Measurements from ENCODE around the gene CIAO1. TPM values are rescaled to one million over a fixed set of nuclear protein-coding genes. Genes with fewer than 3 reads are reported as not detected.

Gene CIAO1
- total RNA-seq, 4 donors from 2014 or later, result 83.2 to 141 (median 122) TPM

GRCh38 chr2:96304606-96305005 lies 38.6 kb downstream of the CIAO1 start:
- TF ChIP-seq CTCF (IDR thresholded peaks at IDR 0.05; ENCODE audit: low read depth), result no peak

DNA sequence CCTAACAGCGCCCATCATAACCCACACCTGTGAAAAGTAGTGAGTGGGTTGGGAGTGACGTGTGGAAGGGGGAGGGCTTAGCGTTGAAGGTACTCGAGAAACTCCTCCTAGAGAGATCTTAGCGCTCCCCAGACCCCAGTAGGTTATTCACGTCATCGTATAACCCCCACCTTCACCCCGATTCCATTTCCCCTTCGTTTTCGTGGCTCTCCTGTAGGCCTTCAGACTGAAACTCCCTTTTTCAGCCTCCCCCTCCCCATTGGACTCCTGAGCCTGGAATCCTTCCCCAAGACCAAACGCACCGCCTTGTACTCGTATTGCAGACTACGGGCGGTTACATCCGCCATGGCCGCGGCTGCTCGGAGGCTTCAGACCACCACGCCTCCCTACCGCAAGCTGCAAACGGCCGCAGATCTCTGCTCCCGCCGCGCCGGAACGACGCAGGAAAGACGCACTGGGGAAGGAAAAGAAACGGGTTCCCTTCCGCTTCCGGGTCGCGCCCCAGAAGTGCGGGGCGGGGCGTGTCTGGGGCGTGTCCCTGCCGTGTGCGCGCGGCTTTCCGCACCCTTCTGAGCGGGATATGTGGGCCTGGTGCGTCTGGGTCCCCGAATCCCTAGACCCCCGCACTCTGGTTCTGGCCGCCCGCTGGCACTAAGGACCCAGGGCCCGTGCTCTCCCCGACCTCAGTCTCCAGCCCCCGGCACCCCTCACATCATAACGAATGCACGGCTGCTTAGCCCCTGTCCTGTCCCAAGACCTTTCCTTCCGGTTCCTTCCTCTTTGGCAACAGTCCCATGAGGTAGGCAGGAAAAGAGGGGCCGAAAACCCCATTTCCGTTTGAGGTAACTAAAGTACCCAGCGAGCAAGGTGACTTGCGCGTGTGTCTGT lies 39.3 kb downstream of the CIAO1 start, which contains the start of gene SNRNP200:
Gene SNRNP200, minus strand, starts transcription at position 456 of the 888 bp plus-strand sequence. Its CDS starts 109 bp downstream, at position 347.
- no peak for TF ChIP-seq CTCF (IDR thresholded peaks at IDR 0.05; ENCODE audit: low read depth)

GRCh38 chr2:96305979-96306308 lies 39.9 kb downstream of the CIAO1 start:
- TF ChIP-seq CTCF (IDR thresholded peaks at IDR 0.05; ENCODE audit: low read depth), result no peak

GRCh38 chr2:96306370-96306769 lies 40.3 kb downstream of the CIAO1 start:
- TF ChIP-seq CTCF (IDR thresholded peaks at IDR 0.05; ENCODE audit: low read depth), result no peak

GRCh38 chr2:96308248-96308647 lies 42.2 kb downstream of the CIAO1 start:
- no peak for TF ChIP-seq CTCF (IDR thresholded peaks at IDR 0.05; ENCODE audit: low read depth)

DNA sequence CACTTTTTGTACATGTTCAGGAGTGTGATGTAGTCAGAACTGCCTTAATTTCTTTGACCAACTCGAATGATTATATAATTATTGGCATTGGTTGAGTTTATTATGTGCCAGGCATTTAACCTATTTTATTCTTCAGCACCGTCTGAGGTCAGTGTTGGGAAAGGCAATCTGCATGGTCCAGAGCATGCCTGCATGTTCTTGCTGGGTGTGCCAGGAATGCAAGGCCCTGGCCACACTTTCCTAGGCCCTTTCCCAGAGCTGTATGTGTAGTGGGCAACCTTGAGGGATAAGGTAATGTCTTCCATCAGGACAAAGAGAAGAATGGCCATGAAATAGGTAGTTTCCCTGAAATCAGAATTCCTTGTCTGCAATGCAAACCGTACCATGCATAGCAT lies 49.0 kb downstream of the CIAO1 start:
- no peak for TF ChIP-seq CTCF (IDR thresholded peaks at IDR 0.05; ENCODE audit: low read depth)

DNA sequence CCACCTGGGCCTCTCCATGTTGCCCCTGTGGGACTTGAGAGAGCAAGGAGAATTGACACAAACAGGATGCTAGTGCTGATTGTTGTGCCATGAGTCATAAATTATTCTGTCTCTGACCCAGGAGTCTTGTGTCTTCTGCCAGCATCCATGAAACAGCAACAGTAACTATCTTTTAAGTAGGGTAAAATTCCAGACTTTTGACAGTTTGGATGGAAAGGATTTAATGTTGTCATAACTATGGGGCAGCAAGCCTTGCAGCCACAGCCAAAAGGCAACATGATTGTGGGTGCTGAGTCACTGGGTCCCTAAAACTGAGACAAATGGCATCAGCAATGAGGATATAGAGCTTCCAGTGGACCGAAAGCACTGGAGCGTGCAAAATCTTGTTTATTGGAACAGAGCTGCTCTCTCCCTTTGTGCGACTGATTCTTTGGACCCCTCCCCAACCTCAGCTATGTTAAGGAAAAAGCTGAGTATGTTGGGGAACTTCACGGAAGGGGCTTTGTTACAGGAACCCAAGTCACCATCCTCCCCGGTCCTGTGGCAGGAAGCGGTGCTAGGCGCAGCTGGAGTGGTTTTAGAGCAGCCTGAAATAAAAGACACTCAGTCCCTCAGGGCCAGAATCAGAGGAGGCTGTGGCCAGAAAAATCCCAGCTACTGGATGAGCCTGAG lies 49.5 kb downstream of the CIAO1 start:
- TF ChIP-seq CTCF (IDR thresholded peaks at IDR 0.05; ENCODE audit: low read depth), result no peak
